Stimulated activated CD8-positive, alpha-beta memory T cell treated with anti-CD3 and anti-CD28 coated beads, Interleukin-15, amount 100 ng/mL, for 24 hours (primary cell): ENCODE measurements around the gene MUCL3.
"Not testable (repeated sequence)": the region's sequence is repeated elsewhere in the genome, so short reads cannot be mapped to it uniquely, and the experiment has no call there.

Experiments
- DNase-seq: peaks from one replicate; pipeline ENCODE4 v3.0.0-alpha.2; 2020; ENCODE audit warnings: low read depth

MUCL3 gene

GRCh38 chr6:30940361-30940986 is at the start of gene MUCL3:
MUCL3 (plus strand) TSS chr6:30940973; CDS start chr6:30941000, 27 bp downstream.
- DNase-seq: no peak

GRCh38 chr6:30891450-30891723 is 49.4 kb upstream of the MUCL3 start:
- no peak for DNase-seq

GRCh38 chr6:30891816-30892538 is 48.8 kb upstream of the MUCL3 start:
- no peak for DNase-seq

- no peak for DNase-seq
Observed at GRCh38 chr6:30893001-30893591, 47.7 kb upstream of the MUCL3 start.

- DNase-seq: no peak
Observed at GRCh38 chr6:30893666-30894065, 47.1 kb upstream of the MUCL3 start.

- DNase-seq: no peak
Observed at GRCh38 chr6:30894381-30894780, 46.4 kb upstream of the MUCL3 start.

GRCh38 chr6:30894935-30895334 is 45.8 kb upstream of the MUCL3 start:
- no peak for DNase-seq

GRCh38 chr6:30895343-30895742 is 45.4 kb upstream of the MUCL3 start:
- DNase-seq: no peak

GRCh38 chr6:30896541-30896940 is 44.2 kb upstream of the MUCL3 start:
- DNase-seq: no peak

- no peak for DNase-seq
Observed at GRCh38 chr6:30897882-30898281, 42.9 kb upstream of the MUCL3 start.

- no peak for DNase-seq
Observed at GRCh38 chr6:30898750-30899360, 41.9 kb upstream of the MUCL3 start.

GRCh38 chr6:30900863-30901417 is 39.8 kb upstream of the MUCL3 start:
- DNase-seq: no peak

GRCh38 chr6:30901436-30901835 is 39.3 kb upstream of the MUCL3 start:
- DNase-seq: no peak

GRCh38 chr6:30902196-30902595 is 38.6 kb upstream of the MUCL3 start:
- not testable (repeated sequence) for DNase-seq

- no peak for DNase-seq
Observed at GRCh38 chr6:30902709-30903108, 38.1 kb upstream of the MUCL3 start.

GRCh38 chr6:30903236-30903635 is 37.5 kb upstream of the MUCL3 start:
- DNase-seq: no peak

- DNase-seq: not testable (repeated sequence)
Observed at GRCh38 chr6:30907290-30907757, 33.4 kb upstream of the MUCL3 start.

- DNase-seq: peak; percentile 75
Observed at GRCh38 chr6:30907758-30908591, 32.8 kb upstream of the MUCL3 start, which contains the start of gene GTF2H4. GTF2H4 (plus strand) TSS chr6:30908207.

- no peak for DNase-seq
Observed at GRCh38 chr6:30908700-30909099, 32.1 kb upstream of the MUCL3 start.

GRCh38 chr6:30910473-30910872 is 30.3 kb upstream of the MUCL3 start:
- not testable (repeated sequence) for DNase-seq

- no peak for DNase-seq
Observed at GRCh38 chr6:30912746-30913520, 27.8 kb upstream of the MUCL3 start.
